Endothelial cell (in vitro differentiated cells): ENCODE data around the gene PIP5K1B. TPM values are rescaled to one million over a fixed set of nuclear protein-coding genes. Genes with fewer than 3 reads are reported as not detected.

ENCODE experiments used
- DNase-seq: peaks from one replicate; pipeline ENCODE4 v3.0.0; 2021; ENCODE audit warnings: low spot score
- H3K27ac Mint-ChIP-seq: one replicate; pipeline ENCODE4 v1.8.0; 2021; ENCODE audit warnings: mixed read lengths, inconsistent platforms; ENCODE audit not compliant: unreplicated experiment
- H3K27me3 Mint-ChIP-seq: one replicate; pipeline ENCODE4 v1.8.0; 2021; ENCODE audit warnings: mild to moderate bottlenecking, moderate library complexity, mixed read lengths, inconsistent platforms; ENCODE audit not compliant: unreplicated experiment
- H3K36me3 Mint-ChIP-seq: one replicate; pipeline ENCODE4 v1.8.0; 2021; ENCODE audit warnings: mild to moderate bottlenecking, low read depth, mixed read lengths, inconsistent platforms; ENCODE audit not compliant: unreplicated experiment
- H3K4me1 Mint-ChIP-seq: one replicate; pipeline ENCODE4 v1.8.0; 2021; ENCODE audit warnings: mild to moderate bottlenecking, mixed read lengths, inconsistent platforms; ENCODE audit not compliant: unreplicated experiment
- H3K4me3 Mint-ChIP-seq: one replicate; pipeline ENCODE4 v1.8.0; 2021; ENCODE audit warnings: mild to moderate bottlenecking, mixed read lengths, inconsistent platforms; ENCODE audit not compliant: unreplicated experiment
- H3K9me3 Mint-ChIP-seq: one replicate; pipeline ENCODE4 v1.8.0; 2021; ENCODE audit warnings: mixed read lengths, inconsistent platforms; ENCODE audit not compliant: unreplicated experiment
- CTCF ChIP-seq: fragments of 200-600 bp; sonication (generic); IDR thresholded peaks from one replicate; pipeline ENCODE4 v1.5.0; 2021; ENCODE audit warnings: antibody characterized with exemption; ENCODE audit not compliant: unreplicated experiment
- total RNA-seq: library from RNA; stranded (reverse); fragmentation: NEBNext Ultra II Directional; extraction: Animal tissue kit (Norgen Biotek cat#: 25700); gene quantifications from one replicate; pipeline ENCODE4 v1.2.1, GENCODE V29; 2021; ENCODE audit not compliant: unreplicated experiment

The PIP5K1B gene
- total RNA-seq, 1 donor from 2014 or later: 1.8 TPM

GRCh38 chr9:68744426-68744825 is 39.4 kb downstream of the PIP5K1B start:
- H3K27me3 Mint-ChIP-seq: no peaks in the 10 kb centered on the region
- no peak overlapping the region for H3K27ac Mint-ChIP-seq

DNA sequence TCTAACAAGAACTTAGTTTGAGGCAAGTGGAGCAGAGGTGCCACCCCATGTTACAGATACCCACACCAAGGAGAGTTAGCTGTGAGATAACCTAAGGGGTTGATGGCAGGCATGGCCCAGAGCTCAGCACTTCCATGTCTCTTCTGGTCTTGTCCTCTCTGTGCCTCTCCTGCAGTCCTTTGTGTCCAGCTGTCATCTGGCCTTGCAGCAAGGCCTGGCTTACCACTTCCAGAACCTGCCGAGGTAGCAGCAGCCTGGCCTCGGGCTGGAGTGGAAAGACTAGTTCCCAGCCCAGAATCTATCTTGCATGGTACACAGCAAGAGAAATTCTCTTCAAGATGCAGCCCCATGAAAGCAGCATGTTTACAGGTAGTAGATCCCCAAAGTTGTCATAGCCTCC is 41.5 kb downstream of the PIP5K1B start:
- no peaks in the 10 kb centered on the region for H3K27me3 Mint-ChIP-seq
- H3K27ac Mint-ChIP-seq: no peak overlapping the region
- no peaks in the 10 kb centered on the region for H3K9me3 Mint-ChIP-seq
- H3K4me3 Mint-ChIP-seq: no peak overlapping the region
- H3K4me1 Mint-ChIP-seq: peaks cover 16% of the 10 kb centered on the region
- no peak for DNase-seq
- no peaks in the 10 kb centered on the region for H3K36me3 Mint-ChIP-seq
- TF ChIP-seq CTCF: no peak

More at GRCh38 chr9:68744426-68744825, 39.4 kb downstream of the PIP5K1B start:
- no peak overlapping the region for H3K4me3 Mint-ChIP-seq
- no peak for TF ChIP-seq CTCF
- no peaks in the 10 kb centered on the region for H3K9me3 Mint-ChIP-seq
- no peak for DNase-seq
- peaks cover 25% of the 10 kb centered on the region for H3K4me1 Mint-ChIP-seq
- H3K36me3 Mint-ChIP-seq: no peaks in the 10 kb centered on the region

DNA sequence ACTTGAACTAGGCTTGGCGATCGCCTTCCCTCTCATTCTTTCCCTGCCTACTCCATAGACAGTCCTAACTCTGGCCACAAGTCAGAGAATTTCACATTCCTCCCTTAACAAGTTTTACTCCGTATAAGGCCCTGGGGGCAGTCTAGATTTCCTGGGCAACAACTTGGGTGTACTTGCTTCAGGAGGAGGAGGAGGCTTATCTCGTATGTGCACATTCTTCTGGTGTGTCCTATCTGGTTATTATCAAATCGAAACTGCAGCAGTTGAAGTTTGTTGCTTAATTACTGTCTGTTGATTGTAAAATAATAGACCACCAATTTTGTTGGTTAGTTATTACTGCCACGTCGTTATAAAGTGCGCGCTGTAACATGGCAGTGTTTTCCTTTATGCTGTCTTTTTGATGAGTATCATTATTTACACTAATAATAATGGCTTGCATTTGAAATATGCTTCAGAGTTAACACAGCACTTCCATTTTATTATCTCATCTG is 42.0 kb downstream of the PIP5K1B start:
- H3K27ac Mint-ChIP-seq: no peak overlapping the region
- H3K27me3 Mint-ChIP-seq: no peaks in the 10 kb centered on the region
- H3K4me3 Mint-ChIP-seq: no peak overlapping the region
- no peaks in the 10 kb centered on the region for H3K9me3 Mint-ChIP-seq
- TF ChIP-seq CTCF: no peak
- no peaks in the 10 kb centered on the region for H3K36me3 Mint-ChIP-seq
- peaks cover 16% of the 10 kb centered on the region for H3K4me1 Mint-ChIP-seq
- DNase-seq: no peak

DNA sequence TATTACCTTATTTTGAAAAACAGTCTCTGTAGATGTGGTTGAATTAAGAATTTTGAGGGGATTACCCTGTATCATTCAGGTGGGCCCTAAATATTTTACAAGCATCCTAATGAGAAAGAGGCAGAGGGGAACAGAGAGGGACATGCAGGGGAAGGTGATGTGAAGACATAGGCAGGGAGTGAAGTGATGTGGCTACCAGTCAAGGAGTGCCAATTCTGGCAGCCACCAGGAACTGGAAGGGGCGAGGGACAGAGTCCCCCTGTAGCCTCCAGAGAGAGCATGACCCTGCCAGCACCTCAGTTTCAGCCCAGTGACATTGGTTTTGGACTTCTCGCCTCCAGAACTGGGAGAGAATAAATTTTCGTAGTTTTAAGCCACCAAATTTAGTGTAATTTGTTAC is 44.1 kb downstream of the PIP5K1B start:
- Mint-ChIP-seq H3K9me3 (no peaks in the 10 kb centered on the region), H3K27ac (no peak overlapping the region)
- TF ChIP-seq CTCF: no peak

GRCh38 chr9:68749579-68750159 is 44.6 kb downstream of the PIP5K1B start:
- Mint-ChIP-seq H3K9me3 (no peaks in the 10 kb centered on the region), H3K4me1 (peaks cover 11% of the 10 kb centered on the region), H3K36me3 (no peaks in the 10 kb centered on the region), H3K27me3 (no peaks in the 10 kb centered on the region), H3K27ac (no peak overlapping the region), H3K4me3 (no peak overlapping the region)
- no peak for DNase-seq
- TF ChIP-seq CTCF: no peak

More for the DNA sequence above, 44.1 kb downstream of the PIP5K1B start:
- no peaks in the 10 kb centered on the region for H3K27me3 Mint-ChIP-seq
- no peak for DNase-seq
- H3K4me1 Mint-ChIP-seq: peaks cover 12% of the 10 kb centered on the region
- no peak overlapping the region for H3K4me3 Mint-ChIP-seq
- H3K36me3 Mint-ChIP-seq: no peaks in the 10 kb centered on the region
